Epithelial cell of proximal tubule (primary cell): ENCODE measurements around the gene MUSTN1. TPM values are rescaled to one million over a fixed set of nuclear protein-coding genes. Genes with fewer than 3 reads are reported as not detected.

Experiments
- DNase-seq: peaks from one replicate; pipeline ENCODE4 v3.0.0-alpha.2; 2011; ENCODE audit warnings: low read depth
- H3K4me3 ChIP-seq: 2 replicates; pipeline ENCODE4 v1.5.1; 2011; ENCODE audit warnings: low read depth, mild to moderate bottlenecking, low read length
- total RNA-seq: library from RNA; depleted of rRNA; stranded (reverse); fragments of >200 nt; gene quantifications from 2 replicates; pipeline ENCODE4 v1.2.3, GENCODE V29; 2015
- TF ChIP-seq, protein P1 (sequence below): conservative IDR thresholded peaks from 2 replicates; pipeline ENCODE4 v1.5.1; 2012; ENCODE audit warnings: low read depth, mild to moderate bottlenecking, low read length

Gene MUSTN1
- total RNA-seq, 1 donor from 2014 or later = not detected

- TF ChIP-seq, protein P1, sequence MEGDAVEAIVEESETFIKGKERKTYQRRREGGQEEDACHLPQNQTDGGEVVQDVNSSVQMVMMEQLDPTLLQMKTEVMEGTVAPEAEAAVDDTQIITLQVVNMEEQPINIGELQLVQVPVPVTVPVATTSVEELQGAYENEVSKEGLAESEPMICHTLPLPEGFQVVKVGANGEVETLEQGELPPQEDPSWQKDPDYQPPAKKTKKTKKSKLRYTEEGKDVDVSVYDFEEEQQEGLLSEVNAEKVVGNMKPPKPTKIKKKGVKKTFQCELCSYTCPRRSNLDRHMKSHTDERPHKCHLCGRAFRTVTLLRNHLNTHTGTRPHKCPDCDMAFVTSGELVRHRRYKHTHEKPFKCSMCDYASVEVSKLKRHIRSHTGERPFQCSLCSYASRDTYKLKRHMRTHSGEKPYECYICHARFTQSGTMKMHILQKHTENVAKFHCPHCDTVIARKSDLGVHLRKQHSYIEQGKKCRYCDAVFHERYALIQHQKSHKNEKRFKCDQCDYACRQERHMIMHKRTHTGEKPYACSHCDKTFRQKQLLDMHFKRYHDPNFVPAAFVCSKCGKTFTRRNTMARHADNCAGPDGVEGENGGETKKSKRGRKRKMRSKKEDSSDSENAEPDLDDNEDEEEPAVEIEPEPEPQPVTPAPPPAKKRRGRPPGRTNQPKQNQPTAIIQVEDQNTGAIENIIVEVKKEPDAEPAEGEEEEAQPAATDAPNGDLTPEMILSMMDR = no peak
Observed at GRCh38 chr3:52798376-52798977, 36.3 kb downstream of the MUSTN1 start.

DNA sequence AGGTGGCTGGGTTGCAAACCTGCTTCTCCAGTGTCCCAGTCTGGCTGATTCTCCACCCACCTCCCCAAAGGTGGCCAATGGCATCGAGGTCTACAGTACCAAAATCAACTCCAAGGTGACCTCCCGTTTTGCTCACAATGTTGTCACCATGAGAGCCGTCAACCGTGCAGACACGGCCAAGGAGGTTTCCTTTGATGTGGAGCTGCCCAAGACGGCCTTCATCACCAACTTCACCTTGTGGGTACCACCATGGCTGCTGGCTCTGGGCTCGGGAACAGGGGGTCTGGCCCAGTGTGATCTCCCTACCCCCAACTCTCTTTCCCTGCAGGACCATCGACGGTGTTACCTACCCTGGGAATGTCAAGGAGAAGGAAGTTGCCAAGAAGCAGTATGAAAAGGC lies 38.4 kb downstream of the MUSTN1 start:
- no peak for DNase-seq
- TF ChIP-seq, protein P1 = no peak
- no peak overlapping the region for H3K4me3 ChIP-seq

More at GRCh38 chr3:52798376-52798977, 36.3 kb downstream of the MUSTN1 start:
- no peak for DNase-seq
- H3K4me3 ChIP-seq = no peak overlapping the region

DNA sequence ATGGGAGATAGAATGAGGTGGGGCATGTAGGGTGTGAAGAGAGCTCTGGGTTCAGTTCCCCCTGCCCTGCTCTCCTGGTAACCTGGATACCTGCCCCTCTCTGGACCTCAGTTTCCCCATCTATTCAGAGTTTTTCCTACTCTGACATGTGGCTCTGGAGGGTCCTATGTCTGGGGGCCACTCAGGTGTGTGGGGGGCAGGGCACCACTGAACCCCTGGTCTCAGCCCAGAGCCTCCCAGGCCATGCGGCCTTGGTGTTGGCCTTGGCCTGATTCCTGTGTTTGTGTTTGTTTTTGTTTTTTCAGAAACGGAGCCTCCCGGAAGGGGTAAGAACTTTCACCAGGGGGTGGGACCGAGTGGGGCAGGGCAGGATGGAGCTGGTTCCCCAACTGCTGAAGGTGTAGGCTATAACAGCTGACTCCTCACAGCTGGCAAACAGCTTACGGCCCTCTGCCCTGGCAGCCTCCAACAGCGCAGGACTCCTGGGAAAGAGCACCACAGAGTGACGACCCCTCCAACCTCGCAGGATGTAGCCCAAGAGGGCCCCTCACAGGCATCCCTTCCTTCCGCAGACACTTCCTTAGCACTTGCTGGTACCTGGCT lies 39.4 kb downstream of the MUSTN1 start:
- DNase-seq = no peak
- TF ChIP-seq, protein P1 = no peak
- H3K4me3 ChIP-seq = no peak overlapping the region

GRCh38 chr3:52794612-52795099 lies 40.2 kb downstream of the MUSTN1 start, which contains the start of gene ITIH3:
ITIH3 (plus strand) TSS chr3:52794796; CDS start chr3:52794804, 8 bp downstream.
- H3K4me3 ChIP-seq = no peak within 1 kb of the TSS
- DNase-seq = no peak
- TF ChIP-seq, protein P1 = no peak

DNA sequence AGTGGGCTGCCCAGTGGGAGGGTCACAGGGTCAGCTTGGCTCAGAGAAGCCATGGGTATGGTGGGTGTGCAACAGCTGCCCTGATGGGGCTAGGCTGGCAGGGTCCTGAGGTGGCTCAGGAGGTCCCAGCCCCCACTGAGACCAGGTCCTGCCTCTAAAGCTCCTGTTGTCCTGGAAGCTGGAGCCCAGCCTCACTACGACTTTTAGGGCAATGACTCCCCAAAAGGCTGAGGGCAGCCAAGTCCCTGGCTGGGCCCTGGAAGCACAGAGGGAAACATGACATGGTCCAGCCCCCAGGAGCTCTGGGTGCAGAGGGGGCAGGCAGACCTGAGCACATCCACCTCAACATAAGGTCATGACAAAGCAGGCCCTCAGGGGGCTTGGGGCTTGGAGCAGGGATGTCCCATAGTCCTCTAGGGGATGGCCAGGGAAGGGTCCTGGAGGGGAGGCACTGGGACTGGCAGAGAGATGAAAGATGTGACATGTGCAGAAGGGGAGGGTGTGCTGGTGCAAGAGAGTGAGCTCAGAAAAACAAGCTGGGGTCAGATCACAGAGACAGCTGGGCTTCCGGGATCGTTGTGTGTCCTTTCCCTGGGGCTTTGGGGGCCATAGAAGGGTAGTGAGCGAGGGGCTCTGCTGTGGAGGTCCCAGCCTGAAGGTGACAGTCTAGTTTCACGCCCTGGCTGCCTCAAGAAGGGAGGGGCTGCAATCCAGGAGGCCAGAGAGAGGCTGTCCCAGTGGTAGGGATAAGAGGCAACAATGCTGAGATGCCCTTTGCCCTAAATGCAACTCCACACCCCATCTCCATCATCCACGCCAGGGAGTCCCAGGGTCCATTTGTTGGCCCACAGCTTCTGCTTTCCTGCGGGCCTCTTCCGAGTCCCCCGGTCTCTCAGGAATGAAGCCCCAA lies 40.9 kb downstream of the MUSTN1 start:
- TF ChIP-seq, protein P1 = no peak
- DNase-seq = no peak
- no peak overlapping the region for H3K4me3 ChIP-seq

DNA sequence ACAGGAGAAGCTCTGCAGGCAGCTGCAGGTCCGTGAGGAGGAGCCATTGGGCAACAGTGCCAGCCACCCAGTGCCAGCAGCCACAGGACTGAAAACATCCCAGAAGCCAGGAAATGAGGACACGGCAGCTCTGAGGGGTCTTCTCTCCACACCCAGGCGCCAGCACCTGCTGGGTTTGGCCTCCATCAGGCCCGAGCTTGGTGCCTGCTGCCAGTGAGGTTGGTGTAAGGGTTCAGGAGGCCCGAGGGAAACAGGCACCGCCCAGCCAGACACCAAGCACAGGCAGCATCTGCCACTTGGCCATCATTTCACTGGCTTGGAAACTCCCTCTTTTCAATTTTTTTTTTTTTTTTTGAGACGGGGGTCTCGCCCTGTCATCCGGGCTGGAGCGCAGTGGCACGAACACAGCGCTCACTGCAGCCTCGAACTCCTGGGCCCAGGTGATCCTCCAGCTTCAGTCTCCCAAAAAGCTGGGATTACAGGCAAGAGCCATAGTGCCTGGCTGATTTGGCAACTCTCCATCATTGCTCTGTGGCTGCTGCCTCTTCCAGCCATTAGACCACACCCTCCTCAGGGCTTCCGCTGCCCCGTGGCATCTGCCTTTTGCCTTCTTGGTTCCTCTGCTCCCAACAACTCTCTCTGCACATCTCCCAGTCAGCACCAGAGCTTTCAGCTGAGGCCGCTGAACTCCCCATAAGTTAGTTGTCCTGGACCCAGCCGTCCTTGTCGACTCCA lies 41.7 kb downstream of the MUSTN1 start:
- no peak for DNase-seq
- TF ChIP-seq, protein P1 = no peak
- H3K4me3 ChIP-seq = no peak overlapping the region
